ENCODE measurements around the gene GPR25.

Gene GPR25

GRCh38 chr1:200872446-200873115 is at the start of gene GPR25:
GPR25 (plus strand) TSS chr1:200872981; CDS start chr1:200873038, 57 bp downstream.
- no peak for DNase-seq (ENCODE audit: low read depth in 2 of 2)

- no peak for DNase-seq (ENCODE audit: low read depth in 2 of 2)
Observed at GRCh38 chr1:200831091-200831490, 41.7 kb upstream of the GPR25 start.

GRCh38 chr1:200834383-200834782 is 38.4 kb upstream of the GPR25 start:
- DNase-seq (ENCODE audit: low read depth in 2 of 2) = no peak

- no peak for DNase-seq (ENCODE audit: low read depth in 2 of 2)
Observed at GRCh38 chr1:200836213-200836612, 36.6 kb upstream of the GPR25 start.

GRCh38 chr1:200837931-200838571 is 34.7 kb upstream of the GPR25 start:
- no peak for DNase-seq (ENCODE audit: low read depth in 2 of 2)

GRCh38 chr1:200838676-200839445 is 33.9 kb upstream of the GPR25 start:
- no peak for DNase-seq (ENCODE audit: low read depth in 2 of 2)

GRCh38 chr1:200845360-200845759 is 27.4 kb upstream of the GPR25 start:
- DNase-seq (ENCODE audit: low read depth in 2 of 2) = no peak

- DNase-seq (ENCODE audit: low read depth in 2 of 2) = no peak
Observed at GRCh38 chr1:200846398-200846797, 26.4 kb upstream of the GPR25 start.

GRCh38 chr1:200849430-200849829 is 23.4 kb upstream of the GPR25 start:
- no peak for DNase-seq (ENCODE audit: low read depth in 2 of 2)

- no peak for DNase-seq (ENCODE audit: low read depth in 2 of 2)
Observed at GRCh38 chr1:200850554-200850953, 22.2 kb upstream of the GPR25 start.

- DNase-seq (ENCODE audit: low read depth in 2 of 2) = no peak
Observed at GRCh38 chr1:200856716-200857357, 15.9 kb upstream of the GPR25 start.

- no peak for DNase-seq (ENCODE audit: low read depth in 2 of 2)
Observed at GRCh38 chr1:200857804-200858203, 15.0 kb upstream of the GPR25 start.

- DNase-seq (ENCODE audit: low read depth in 2 of 2) = no peak
Observed at GRCh38 chr1:200861937-200862647, 10.7 kb upstream of the GPR25 start.

GRCh38 chr1:200862713-200863415 is 9.9 kb upstream of the GPR25 start:
- DNase-seq (ENCODE audit: low read depth in 2 of 2) = no peak

- no peak for DNase-seq (ENCODE audit: low read depth in 2 of 2)
Observed at GRCh38 chr1:200866116-200866515, 6.7 kb upstream of the GPR25 start.

GRCh38 chr1:200866521-200866920 is 6.3 kb upstream of the GPR25 start:
- DNase-seq (ENCODE audit: low read depth in 2 of 2) = no peak

- DNase-seq (ENCODE audit: low read depth in 2 of 2) = no peak
Observed at GRCh38 chr1:200867018-200867811, 5.6 kb upstream of the GPR25 start.

GRCh38 chr1:200869376-200869752 is 3.4 kb upstream of the GPR25 start:
- no peak for DNase-seq (ENCODE audit: low read depth in 2 of 2)

- no peak for DNase-seq (ENCODE audit: low read depth in 2 of 2)
Observed at GRCh38 chr1:200869753-200870391, 2.9 kb upstream of the GPR25 start.
